DMS53 treated with DMSO at 0.1 percent for 48 hours (cell line): ENCODE data around the gene CCDC57.
A peak's percentile ranks its signal among the peaks of the same experiment; 100 is the strongest.
"Not testable (repeated sequence)": the region's sequence is repeated elsewhere in the genome, so short reads cannot be mapped to it uniquely, and the experiment has no call there.

ENCODE experiments used
- DNase-seq: peaks from one replicate; lab custom pipeline; 2025; ENCODE audit not compliant: unreplicated experiment; lab: John Stamatoyannopoulos, UW

Gene CCDC57

GRCh38 chr17:82204831-82205719, 7.6 kb downstream of the CCDC57 start:
- peak; percentile 93 for DNase-seq

- no peak for DNase-seq
These were observed 8.7 kb downstream of the CCDC57 start for GRCh38 chr17:82203920-82204319.

- DNase-seq = no peak
These were observed 9.7 kb downstream of the CCDC57 start for GRCh38 chr17:82202981-82203380.

GRCh38 chr17:82201498-82201910, 11.1 kb downstream of the CCDC57 start:
- peak; percentile 72 for DNase-seq

GRCh38 chr17:82200743-82201497, 11.7 kb downstream of the CCDC57 start:
- peak; percentile 77 for DNase-seq

- DNase-seq = no peak
These were observed 12.5 kb downstream of the CCDC57 start for GRCh38 chr17:82200135-82200534.

- no peak for DNase-seq
These were observed 13.1 kb downstream of the CCDC57 start for GRCh38 chr17:82199496-82199895.

- DNase-seq = no peak
These were observed 14.6 kb downstream of the CCDC57 start for GRCh38 chr17:82198092-82198491.

GRCh38 chr17:82195675-82196672, 16.7 kb downstream of the CCDC57 start:
- no peak for DNase-seq

GRCh38 chr17:82194765-82195164, 17.9 kb downstream of the CCDC57 start:
- DNase-seq = no peak

GRCh38 chr17:82193520-82194220, 19.0 kb downstream of the CCDC57 start:
- no peak for DNase-seq

GRCh38 chr17:82193050-82193449, 19.6 kb downstream of the CCDC57 start:
- DNase-seq = not testable (repeated sequence)

GRCh38 chr17:82188001-82188961, 24.4 kb downstream of the CCDC57 start:
- DNase-seq = no peak

- DNase-seq = no peak
These were observed 25.1 kb downstream of the CCDC57 start for GRCh38 chr17:82187500-82187899.

- DNase-seq = no peak
These were observed 26.4 kb downstream of the CCDC57 start for GRCh38 chr17:82186221-82186620.

- DNase-seq = no peak
These were observed 27.9 kb downstream of the CCDC57 start for GRCh38 chr17:82184761-82185160.

- DNase-seq = no peak
These were observed 31.7 kb downstream of the CCDC57 start for GRCh38 chr17:82180776-82181528.

- no peak for DNase-seq
These were observed 32.6 kb downstream of the CCDC57 start for GRCh38 chr17:82179946-82180475.
